ENCODE measurements around the gene NTPCR.
A peak's percentile ranks its signal among the peaks of the same experiment; 100 is the strongest.

NTPCR gene

DNA sequence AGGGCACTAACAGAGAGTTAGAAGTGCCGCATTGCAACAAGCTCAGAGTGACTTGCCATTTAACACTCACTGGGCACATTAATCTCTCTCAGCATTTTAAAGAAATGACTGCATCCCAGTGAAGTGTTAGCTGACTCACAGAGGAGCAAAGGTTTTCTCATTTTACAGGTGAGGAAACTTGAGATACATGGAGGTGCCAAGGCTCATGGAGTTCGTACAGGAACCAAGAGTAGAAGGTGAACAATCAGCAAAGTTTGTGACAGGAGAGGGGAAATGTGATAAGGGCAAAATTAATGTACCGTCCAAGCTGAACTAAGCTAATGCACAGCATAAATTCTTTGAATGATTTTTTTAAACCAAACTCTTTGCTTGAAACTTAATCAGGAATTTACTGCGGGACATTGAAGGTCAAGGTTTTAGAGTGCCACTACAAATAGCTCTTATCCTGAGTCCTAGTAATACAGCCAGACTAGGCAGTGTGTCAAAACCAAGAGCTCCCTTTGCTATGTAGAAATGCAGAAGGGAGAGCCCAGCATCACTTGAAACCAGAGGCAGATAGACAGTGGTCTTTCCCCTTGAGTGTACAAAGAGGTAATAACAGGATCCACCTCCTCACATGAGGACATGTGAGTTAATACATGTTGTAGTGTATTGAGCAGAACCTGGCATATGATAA, 22.4 kb upstream of the NTPCR start:
- no peak for DNase-seq

DNA sequence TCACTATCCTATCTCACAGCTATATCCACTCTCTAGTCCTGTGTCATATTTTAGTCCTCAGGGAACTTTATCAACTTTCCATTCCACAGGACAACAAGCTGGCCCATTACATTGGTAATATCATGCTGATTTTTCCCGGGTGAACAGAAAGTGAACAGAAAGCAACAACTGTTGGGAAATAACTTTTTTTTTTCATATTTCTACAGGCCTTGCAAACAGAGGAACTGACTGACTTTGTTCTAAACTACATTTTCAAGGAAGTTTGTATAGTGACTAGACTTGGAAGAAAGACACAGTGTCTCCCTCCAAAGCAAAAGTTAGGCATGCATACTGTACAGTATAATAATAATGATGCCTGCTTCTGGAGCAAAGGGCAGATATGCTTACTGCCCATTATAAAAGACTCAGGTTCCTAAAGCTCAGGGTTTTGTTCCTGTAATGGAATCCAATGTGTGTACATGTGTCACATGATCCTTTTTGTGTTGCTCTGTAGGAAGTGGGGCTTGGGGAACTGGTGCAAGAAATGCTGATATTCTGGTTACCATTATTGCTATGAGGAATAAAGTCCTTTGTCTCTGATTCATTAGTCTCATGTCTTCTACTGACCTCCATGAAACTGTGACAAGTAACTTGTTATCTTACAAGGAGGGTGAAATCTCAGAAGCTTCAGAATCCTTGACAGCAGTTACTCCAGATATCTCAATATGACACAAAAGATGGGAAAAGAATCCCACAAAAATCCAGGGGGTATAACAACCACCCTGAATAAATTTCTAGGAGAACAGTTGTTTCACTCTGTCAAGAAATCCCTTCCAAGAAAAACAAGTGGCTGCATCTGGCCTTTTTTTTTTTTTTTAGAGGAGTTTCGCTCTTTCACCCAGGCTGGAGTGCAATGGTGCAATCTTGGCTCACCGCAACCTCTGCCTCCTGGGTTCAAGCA, 17.7 kb upstream of the NTPCR start:
- no peak for DNase-seq

DNA sequence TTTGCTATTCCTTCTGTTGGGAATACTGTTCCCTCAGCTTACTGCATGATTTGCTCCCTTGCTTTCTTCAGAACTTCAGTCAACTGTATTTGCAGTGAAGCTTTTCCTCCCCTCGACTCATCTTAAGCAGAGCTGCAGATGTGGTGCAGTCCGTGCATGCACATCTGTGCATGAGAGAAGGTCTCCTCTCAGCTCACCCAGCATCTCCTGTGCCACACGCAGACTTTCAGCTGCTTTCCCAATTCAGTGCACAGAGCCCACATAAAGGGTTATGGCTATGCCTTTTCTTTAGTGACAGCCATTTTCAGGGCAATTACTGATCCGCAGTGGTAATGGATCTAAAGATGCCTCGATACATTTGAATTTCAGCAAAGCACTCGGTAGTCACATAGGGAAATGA, 13.5 kb upstream of the NTPCR start:
- no peak for DNase-seq

DNA sequence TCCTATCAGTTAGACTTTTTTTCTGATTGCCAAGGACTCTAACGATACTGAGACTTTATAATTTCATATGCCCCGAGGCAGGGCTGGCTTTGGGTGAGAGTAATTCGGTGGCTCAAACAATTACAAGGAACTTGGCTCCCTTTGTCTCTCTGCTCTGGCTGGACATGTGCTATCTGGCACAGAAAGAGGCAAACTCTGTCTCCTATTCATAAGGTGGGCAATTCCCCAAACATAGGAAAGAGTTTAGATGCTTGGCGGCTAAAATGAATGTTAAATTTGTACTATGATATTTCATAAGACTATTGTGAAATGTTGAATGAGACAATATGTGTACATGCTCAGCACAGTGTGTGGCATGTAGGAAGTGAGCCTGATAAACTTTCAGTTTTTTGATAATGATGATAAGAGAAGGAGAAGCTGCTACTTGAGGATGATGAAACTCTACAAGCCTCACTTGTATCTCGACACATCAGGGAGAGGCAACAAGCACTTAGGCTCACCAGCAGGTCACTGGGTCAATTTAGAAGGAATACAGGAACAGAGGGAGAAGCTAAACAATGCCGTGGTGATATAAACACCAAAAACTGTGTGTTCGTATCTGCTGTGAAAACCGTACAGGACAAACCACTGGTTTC, 12.6 kb upstream of the NTPCR start:
- no peak for DNase-seq

DNA sequence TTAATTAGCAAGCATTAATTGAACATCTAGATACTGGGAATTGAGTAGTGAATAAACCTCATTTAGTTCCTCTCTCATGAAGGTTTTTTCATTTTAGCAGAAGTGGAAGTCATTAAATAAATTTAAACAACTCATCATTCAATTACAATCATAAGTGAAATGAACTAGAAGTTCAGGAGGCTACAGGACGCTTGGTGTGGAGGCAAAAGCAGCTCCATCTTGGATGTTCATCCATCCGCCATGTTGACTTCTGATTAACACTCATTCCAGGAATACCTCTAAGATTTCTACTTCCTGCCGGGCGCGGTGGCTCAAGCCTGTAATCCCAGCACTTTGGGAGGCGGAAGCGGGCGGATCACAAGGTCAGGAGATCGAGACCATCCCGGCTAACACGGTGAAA, 11.5 kb upstream of the NTPCR start:
- DNase-seq, result no peak

DNA sequence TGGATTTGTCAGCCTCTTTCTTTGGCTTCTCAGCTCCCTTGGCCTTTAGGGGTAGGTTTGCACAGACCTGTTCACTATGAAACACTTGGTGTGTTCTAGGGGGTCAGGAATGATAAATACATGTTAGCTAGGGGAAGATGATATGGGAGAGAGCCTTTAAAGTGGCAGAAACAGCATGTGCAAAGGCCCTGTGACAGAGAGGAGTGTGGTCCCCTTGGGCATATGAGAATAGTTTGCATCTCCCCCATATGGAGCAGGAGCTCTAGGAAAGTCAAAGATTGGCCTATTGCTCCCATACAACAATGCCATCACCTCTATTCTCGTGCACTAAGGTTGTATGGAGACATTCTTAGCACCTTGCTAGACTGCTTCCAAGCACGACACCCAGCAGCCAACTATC, 10.7 kb upstream of the NTPCR start:
- DNase-seq, result no peak

DNA sequence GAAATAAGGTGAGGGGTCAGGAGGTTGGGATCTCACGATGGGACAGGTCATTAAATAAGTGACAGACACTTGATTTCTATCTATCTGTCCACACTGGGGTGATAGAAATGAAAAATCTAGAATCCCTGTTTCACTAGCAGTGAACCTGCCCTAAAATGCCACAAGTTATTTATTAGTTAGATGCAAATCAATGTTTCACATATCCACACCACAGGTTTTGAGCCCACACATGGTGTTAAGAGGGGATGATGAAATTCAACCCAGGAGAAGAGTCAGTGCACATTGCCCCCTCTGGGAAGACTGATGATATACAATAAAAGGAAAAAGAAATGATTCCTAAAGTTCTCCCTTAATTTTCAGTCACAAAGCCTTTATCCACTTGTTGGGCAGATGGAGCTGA, 10.1 kb upstream of the NTPCR start:
- DNase-seq, result no peak

DNA sequence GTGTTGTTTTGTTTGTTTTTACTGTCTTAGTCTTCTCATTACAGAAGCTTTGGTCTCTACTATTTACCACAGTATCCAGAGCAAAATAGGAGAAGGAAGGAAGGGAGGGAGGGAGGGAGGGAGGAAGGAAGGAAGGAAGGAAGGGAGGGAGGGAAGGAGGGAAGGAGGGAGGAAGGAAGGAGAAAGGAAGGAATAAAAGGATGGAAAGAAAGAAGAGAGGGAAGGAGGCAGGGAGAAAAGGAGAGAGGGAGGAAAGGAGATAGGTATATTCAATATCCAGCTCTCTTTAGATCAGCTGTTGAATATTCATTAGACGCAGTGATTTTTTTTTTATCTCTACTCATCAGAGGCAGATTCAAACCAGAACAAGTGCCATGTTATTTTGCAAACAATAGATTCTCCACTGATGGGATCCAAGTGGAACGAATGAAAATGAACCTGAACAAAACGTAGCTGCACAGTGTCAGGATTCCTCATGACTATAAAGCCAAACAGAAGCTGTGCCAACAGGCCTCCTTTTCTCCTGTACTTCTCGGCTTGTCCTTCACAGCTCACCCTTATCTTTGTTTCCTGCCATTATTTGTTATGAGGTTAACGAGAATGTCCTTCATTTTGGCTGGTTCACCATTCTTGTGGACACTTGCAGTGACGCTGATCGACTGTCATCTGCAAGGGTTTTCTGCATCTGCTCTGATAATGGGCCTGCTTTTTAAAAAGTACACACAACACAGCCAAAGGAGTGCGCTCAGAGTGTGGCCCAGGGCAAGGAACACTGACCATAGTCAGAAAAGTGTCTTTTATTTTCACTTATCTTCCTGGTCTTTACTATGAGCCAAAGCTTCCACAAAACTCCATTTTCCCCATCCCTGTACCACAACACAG, 7.8 kb upstream of the NTPCR start:
- no peak for DNase-seq

DNA sequence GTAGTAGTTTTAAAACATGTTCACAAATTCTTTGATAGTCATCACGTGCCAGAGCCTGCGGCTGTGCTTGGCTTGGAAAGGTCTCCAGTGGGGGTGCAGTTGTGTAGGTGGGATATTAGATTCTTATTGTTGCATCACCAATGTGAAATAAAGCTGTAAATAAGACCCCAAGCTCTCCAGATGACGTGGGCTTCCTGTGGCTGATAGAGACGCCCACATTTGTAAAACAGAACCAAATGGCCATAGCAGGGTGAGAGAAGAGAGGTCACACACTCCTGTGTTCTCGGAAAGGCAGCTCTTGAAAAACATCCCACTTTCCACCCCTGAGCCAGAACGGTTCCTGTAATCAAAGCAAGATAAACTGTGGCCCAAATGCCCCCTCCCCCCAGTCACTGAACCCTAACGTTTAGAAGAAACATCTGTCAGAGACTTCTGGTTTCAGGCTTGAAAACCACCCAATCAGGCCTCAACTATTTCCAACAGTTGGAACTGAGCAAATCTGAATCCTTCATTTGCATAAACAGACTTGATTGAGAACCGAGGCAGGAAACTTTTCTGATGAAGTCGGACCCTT, 6.6 kb upstream of the NTPCR start:
- no peak for DNase-seq

DNA sequence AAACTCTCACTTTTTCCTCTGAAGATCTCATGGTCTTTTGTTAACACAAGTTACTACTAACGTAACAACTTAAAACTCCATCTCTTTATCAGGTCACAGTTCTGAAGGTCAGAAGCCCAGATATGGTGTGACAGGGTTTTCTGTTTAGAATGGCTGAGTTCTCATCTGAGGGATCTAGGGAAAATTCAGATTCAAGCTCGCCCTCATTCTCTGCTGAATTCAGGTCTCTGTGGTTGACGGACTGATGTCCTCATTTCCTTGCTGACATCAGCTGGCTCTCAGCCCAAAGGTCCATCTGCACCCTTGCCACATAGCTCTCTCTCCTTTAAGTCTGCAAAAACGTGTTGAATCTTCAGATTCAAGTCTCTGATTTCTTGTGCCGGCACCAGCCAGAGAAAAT, 6.1 kb upstream of the NTPCR start:
- no peak for DNase-seq

DNA sequence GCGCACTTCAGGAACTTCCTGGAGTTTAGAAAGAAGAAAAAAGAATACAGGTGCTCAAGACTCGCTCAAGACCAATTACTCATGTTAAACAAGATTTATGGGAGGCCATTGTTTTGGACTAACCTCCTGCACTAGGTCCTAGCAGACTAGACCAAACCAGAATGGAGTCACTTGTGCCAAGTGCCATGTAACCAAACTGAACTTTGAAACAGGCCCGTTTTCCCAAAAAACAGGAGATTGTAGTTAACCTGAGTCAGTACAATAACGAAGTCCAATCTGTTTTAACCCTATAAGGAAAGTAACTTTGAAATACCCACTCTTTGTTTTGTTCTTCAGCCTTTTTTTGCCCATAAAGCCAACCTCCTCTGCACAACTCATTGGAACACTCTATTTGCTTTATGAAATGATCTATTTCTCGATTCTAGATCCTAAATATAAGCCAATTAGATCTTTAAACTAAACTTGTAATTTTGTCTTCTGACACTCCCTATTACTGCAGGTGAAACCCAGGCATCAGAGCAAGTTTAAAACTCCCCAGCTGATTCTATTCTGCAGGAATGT, 695 bp upstream of the NTPCR start:
- no peak for DNase-seq

DNA sequence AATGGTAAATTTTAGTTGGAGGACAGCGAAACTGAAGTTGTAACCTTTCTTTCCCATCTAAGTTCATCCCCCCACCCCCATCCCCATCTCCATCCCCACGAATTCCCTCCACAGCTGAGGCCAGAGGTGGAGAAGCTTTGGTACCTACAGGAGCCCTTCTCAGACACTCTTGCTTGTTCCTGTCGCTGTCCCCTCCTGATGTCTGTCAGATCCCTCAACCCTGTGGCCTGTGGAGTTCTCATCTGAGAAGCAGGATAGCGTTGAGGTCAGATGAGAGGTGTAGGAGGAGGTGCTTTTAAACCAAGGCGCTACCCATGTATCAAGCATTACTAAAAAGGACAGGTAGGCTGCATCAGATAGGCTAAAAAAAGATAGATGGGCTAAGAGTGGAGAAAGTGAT, 769 bp downstream of the NTPCR start:
- DNase-seq, result peak; percentile 17

DNA sequence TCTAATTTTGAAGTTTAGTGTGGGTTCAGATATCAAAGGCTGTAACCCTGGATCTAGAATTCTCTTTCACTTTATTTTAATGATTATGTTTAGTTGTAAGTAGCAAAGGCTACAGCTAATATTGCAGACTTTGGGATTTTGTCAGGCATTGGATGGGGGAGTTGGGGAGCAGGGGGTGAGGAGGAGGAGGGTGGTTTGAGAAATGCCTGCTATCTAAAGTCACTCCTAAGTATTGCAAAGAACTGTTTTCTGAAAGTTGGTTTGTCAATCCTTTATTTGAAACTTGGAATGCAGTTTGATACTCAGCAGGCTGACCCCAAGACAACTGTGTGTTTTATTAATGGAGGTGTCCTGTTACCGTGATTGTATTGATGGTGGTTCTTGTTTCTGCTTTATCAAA, 1.2 kb downstream of the NTPCR start:
- no peak for DNase-seq

DNA sequence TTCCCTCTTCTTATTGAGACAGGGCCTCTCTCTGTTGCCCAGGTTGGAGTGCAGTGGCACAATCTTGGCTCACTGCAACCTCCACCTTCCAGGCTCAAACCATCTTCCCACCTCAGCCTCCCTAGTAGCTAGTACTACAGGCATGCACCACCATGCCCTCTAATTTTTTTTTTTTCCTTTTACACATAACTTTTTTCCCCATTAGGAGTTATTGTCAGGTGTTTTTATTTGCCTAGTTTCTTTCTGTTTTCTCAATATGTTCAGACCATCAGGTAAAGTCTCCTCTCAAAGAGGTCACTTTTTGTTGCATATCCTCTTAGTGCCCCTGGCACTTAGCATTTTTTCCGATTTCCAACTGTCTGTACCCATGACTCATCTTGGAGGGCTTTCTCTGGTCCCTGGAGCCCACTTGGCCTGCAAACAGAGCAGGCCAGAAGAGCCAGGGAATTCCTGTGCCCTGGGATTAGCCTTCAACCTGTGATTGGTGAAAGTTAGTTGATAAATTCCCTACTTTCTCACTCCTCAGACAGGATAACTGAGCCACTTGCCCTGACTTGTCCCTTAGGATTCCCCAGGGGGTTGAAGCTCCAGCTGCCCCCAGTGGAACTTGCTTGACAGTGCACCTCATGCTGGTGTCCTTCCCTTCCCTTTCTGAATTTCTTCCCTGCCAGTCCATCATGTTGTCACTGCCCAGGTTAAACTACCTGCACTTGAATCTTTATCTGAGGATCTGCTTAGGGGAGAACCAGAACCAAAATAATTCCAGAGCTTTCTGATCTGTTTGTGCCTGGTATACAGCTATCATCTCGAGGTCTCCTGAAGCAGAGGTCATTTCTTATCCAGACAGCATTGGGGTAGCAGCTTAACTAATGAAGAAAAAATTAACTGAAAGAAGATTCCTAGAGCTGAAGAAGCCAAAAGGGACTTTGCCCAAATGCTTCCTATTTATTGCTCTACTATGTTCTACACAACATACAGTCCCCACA, 2.4 kb downstream of the NTPCR start:
- DNase-seq, result peak; percentile 39

DNA sequence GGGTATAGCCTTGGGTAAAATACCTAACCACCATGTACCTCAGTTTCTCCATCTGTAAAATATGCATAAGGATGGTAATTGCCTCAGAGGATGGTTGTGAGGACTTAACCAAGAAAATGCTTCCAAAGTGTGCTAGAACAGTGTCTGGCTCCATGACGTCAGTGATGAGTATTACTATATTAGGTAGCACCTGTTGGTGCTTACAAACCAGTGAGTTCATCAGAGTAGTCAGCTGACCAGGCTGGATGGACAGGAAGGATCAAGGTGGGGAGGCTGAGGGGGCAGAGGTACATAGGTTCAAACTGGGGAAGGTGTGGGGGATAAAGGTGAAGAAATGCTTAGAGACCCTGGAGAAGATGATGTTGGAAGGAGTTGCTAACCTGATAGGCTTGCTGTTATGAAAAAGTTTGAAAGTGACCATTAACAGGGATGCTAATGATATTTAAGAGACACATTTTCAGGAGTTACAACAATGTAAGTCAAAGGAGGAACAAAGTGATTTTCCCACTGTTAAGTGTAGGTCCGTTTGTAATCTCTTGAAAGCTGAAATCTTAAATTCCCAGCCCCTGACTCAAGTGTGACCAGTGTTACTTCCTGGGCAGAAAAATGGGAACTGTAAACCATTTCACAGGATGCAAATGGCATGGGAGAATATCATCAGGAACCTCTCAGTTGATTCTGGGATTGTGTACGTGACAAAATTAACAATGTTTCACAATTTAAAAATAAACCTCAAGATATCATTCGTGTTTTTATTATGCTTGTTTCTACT, 4.4 kb downstream of the NTPCR start:
- no peak for DNase-seq

DNA sequence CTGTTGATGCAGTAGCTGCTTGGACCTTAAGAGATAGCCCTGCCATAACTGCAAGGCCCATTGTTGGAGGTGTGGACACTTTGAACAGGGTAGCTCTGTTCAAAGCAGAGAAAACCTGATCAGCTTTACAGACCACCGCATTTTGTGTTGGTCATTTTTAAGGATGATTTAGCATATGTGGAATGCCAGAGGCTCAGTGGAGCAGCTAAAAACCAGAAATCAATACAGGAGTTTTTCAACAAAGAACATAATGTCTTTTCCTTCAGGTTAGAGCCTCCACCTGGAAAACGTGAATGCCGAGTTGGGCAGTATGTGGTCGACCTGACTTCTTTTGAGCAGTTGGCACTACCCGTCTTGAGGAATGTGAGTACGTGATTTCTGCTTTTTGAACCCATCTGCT, 5.7 kb downstream of the NTPCR start:
- DNase-seq, result no peak

DNA sequence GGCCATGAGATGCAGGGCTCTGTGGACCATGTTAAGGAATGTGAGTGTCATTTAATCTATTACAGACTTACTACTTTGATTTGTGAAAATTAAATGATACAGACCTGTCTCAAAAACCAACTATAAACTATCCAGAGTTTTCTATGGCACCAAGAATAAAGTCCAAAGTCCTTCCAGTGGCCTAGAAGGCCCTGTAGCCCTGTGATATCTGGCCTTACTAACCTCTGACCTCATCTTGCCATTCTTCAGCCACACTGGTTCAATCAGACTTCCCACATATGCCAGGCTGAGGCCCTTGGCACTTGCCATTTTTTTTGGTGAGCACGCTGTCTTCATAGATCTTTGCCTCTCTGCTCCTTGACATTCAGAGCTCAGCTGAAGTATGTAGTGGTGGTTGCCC, 7.7 kb downstream of the NTPCR start:
- no peak for DNase-seq

DNA sequence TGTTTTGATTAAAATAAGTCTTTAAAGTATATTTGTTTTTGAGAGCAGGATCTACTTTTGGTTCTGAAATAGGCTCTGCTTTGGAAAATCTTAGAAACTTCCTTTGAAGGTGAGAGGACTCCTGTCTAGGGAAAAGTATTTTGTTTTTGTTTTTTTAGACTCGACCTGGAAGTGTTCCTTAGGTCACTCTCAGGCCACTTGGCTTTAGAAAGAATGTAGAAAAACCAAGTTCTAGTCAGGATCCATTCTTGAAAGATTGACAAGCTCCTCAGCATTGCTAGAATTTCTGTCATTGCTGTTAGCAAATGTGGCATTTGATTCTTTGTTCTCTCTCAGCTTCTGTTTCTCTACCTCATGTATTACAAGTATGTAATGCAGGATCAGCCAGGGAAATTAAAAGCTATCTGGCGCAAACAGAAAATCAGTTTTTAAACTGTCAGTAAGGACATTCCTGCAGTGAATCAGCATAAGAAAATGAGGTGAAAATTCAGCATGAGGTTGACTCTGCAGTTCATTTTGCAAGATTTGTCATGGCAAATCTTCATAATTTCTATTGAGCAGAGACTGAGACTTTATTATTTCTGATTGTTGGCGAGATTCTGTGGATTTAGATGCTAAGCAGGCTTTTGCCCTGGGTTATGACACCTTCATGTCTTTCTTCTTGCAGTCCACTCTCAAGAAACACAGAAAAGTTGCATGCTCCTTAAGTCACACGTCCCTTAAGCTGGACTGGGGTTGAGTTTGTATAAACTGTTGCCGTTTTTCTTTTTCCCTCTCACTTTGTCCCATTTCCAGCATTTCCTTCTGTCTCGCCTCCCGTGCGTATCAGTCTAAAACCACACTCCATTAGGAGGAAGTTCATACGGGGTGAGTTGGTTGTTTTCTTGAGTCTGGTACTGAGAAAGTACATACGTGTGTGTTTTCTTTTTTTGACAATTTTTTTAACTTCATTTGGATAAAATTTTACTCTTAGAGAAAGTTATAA, 12.6 kb downstream of the NTPCR start:
- no peak for DNase-seq

DNA sequence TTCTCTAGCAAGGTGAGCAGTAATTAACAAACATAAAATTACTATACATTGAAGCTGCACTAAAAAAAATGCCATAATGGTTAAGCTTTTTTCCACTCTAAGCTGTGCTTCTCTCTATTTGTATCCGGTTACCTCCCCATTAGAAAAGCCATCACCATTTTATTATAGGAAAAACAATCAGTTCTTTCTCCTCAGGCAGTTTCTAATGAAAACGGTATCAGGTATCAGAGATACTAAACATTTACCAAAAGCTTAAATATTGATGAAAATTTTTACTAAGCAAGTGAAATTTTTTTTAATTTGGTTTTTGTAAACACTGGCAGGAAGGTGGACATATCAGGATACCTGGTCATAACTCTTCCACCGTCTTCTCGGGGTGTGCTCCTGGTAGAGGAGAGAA, 14.2 kb downstream of the NTPCR start:
- DNase-seq, result no peak

All from NCI-H510A treated with DMSO at 0.1 percent for 48 hours (cell line).